ENCODE results near the gene CNN1.

Gene CNN1

DNA sequence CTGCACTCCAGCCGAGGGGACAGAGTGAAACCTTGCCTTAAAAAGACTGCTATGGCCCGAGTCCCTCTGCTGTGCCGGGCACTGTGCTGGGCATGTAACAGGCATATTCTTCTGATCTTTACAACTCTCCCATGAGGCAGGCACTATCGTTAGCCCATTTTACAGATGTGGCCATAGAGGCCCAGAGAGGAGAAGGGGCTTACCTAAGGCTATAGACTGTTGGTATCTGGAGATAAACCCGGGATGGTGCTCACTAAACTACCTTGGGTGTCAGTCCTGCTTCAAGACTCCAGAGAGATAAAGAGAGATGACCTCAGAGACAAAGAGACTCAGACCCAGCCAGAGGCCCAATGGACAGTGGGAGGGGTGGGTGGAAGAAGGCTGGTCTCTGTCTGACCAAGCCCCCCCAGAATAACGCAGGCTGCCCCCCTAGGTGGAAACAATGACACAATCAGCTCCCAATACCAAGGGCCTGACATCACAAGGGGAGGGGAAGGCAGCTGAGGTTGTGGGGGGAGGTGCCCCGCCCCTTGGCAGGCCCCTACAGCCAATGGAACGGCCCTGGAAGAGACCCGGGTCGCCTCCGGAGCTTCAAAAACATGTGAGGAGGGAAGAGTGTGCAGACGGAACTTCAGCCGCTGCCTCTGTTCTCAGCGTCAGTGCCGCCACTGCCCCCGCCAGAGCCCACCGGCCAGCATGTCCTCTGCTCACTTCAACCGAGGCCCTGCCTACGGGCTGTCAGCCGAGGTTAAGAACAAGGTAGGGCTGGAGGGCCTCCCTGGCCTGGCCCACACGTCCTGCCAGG is at the start of gene CNN1:
Gene CNN1, plus strand, starts transcription at position 620 of the 805 bp plus-strand sequence. Its CDS starts 77 bp downstream, at position 697.
- ATAC-seq (no peak), DNase-seq (no peak)
- Mint-ChIP-seq H3K27me3 (peaks cover 30% of the 10 kb centered on the region), H3K9me3 (no peaks in the 10 kb centered on the region), H3K27ac (no peak within 1 kb of the TSS), H3K4me3 (no peak within 1 kb of the TSS), H3K36me3 (ENCODE audit: low read depth) (no peaks in the 10 kb centered on the region), H3K4me1 (peaks cover 13% of the 10 kb centered on the region)

DNA sequence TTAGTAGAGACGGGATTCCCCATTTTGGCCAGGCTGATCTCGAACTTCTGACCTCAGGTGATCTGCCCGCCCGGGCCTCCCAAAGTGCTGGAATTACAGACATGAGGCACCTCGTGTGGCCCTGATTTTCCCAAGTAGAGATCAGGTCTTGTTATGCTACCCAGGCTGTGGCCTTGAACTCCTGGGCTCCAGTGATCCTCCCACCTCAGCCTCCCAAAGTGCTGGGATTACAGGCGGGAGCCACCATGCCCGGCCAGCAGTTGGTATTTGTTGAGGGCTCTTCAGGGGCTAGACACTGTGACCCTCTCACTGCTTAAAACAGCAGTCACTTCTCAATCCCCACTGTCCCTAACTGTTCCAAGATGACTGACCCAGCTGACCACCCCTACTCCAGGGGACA is 49.3 kb upstream of the CNN1 start:
- Mint-ChIP-seq H3K4me3 (no peak overlapping the region), H3K27ac (no peak overlapping the region), H3K4me1 (no peaks in the 10 kb centered on the region), H3K27me3 (no peaks in the 10 kb centered on the region), H3K9me3 (no peaks in the 10 kb centered on the region), H3K36me3 (ENCODE audit: low read depth) (peaks cover 12% of the 10 kb centered on the region)
- DNase-seq (no peak), ATAC-seq (no peak)

DNA sequence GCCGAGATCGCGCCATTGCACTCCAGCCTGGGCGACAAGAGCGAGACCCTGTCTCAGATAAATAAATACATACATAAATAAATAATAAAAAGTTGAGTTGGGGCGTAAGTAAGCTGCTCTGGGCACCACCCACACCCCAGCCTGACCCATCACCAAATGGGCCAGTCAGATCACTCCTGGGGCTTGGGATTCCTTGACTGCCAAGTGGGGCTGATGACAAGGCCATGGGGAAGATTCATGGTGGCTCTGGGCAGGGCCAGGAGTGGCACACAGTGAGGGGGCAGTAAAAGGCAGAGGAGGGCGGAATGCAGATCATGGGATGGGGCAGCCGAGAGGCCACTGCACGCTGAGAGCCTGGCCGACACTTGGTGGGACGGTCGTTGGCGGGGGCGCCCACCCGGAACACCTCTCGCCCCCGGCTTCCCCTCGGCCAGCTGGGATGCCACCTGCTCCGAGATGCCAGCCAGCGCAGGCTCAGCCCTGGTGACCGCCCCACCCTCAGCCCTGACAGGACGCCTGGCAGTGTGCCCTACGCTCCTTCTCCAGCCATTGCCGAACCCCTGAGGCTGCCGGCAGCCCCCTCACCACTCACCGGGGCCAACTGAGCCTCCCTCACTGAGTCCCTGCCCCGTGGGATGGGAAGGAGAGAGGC is 43.9 kb upstream of the CNN1 start:
- ATAC-seq (no peak), DNase-seq (no peak)
- Mint-ChIP-seq H3K9me3 (no peaks in the 10 kb centered on the region), H3K4me1 (no peaks in the 10 kb centered on the region), H3K4me3 (no peak overlapping the region), H3K27ac (no peak overlapping the region), H3K36me3 (ENCODE audit: low read depth) (peaks cover 14% of the 10 kb centered on the region), H3K27me3 (no peaks in the 10 kb centered on the region)

DNA sequence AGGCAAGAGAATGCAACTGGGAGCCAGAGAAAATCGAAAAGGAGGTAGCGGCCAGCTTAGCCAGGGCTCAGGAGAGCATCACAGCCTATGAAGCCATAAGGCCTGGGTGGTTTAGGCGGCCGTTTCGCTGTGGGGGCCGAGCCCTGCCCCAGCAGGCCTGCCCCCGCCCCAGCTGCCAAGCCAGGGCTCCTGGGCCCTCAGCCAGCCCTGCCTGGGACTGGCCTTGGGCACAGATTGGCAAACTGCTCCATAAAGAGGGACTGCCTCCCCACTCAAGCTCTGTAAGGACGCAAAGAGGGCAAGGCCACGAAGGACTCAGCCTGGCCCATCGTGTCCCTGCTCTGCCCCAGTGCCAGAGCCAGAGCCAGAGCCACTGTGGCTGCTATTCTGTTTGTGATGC is 43.2 kb upstream of the CNN1 start:
- H3K27ac Mint-ChIP-seq, result no peak overlapping the region
- no peak overlapping the region for H3K4me3 Mint-ChIP-seq
- no peaks in the 10 kb centered on the region for H3K9me3 Mint-ChIP-seq
- peaks cover 13% of the 10 kb centered on the region for H3K36me3 Mint-ChIP-seq (ENCODE audit: low read depth)
- no peaks in the 10 kb centered on the region for H3K27me3 Mint-ChIP-seq
- no peaks in the 10 kb centered on the region for H3K4me1 Mint-ChIP-seq
- ATAC-seq (no peak), DNase-seq (no peak)

DNA sequence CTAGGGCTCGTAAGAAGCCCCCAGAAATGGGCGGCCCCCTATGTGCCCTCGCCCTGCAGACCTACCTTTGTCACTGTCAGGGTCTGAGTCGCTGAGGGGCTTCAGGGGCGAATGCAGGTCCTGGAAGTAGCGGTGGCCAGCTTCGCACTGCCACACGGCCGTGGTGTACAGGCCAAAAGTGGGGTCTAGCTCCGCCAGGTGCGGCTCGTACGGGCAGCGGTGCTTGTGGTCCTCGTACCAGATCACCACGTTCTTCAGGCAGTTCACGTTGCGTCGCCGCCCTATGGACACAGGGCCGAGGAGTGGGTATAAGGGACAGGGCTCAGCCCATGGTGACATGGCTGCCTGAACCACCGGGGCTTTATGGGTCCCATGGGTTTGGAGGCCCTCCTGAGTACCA is 42.8 kb upstream of the CNN1 start:
- Mint-ChIP-seq H3K27me3 (no peaks in the 10 kb centered on the region), H3K36me3 (ENCODE audit: low read depth) (peaks cover 9% of the 10 kb centered on the region), H3K27ac (no peak overlapping the region), H3K4me1 (no peaks in the 10 kb centered on the region), H3K4me3 (no peak overlapping the region), H3K9me3 (no peaks in the 10 kb centered on the region)
- no peak for DNase-seq
- no peak for ATAC-seq

DNA sequence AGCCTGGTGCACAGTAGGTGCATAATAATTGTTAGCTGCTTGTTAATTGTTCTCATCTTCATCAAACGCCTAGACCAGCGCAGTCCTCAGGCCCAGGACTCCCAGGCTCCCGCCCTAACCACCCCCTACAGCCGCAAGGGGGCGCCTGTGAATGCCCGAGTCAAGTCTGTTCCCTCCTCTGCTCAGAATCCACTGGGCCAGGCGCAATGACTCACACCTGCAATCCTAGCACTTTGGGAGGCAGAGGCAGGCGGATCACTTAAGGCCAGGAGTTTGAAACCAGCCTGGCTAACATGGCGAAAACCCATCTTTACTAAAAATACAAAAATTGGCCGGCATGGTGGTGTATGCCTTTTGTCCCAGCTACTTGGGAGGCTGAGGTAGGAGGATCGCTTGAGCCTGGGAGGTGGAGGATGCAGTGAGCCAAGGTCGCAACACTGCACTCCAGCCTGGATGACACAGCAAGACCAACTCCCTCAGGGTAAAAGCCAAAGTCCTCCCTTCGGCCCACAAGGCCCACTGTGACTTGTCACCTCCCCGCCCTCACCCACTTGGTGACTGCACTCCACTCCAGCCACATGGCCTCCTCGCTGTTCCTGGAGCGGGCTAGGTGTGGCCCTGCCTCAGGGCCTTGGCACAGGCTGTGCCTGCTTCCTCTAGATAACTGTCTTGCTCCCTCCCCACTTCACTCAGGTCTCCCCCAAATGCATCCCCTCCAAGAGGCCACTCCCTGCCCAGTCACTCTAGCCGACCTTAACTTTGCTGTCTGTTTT is 42.1 kb upstream of the CNN1 start:
- peak; percentile 77 for ATAC-seq
- H3K4me3 Mint-ChIP-seq, result no peak overlapping the region
- no peaks in the 10 kb centered on the region for H3K27me3 Mint-ChIP-seq
- peaks cover 8% of the 10 kb centered on the region for H3K36me3 Mint-ChIP-seq (ENCODE audit: low read depth)
- H3K27ac Mint-ChIP-seq, result no peak overlapping the region
- no peaks in the 10 kb centered on the region for H3K4me1 Mint-ChIP-seq
- peak; percentile 75 for DNase-seq
- H3K9me3 Mint-ChIP-seq, result no peaks in the 10 kb centered on the region

DNA sequence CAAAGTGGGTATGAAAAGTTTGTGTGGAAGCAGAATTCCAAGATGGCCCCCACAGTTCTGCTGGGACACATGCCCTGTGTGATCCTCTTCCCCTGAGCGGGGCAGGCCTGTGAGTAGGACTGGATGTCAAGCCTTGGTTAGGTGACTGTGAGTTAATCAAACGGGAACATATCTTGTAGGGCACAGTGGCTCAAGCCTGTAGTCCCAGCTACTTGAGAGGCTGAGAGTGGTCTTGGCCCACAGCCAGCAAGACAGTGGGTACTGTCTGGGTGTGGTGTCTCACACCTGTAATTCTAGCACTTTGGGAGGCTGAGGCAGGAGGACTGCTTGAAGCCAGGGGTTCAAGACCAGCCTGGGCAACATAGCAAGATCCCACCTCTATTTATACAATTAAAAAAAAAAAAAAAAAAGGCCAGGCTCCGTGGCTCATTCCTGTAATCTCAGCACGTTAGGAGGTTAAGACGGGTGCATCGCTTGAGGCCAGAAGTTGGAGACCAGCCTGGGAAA is 39.4 kb upstream of the CNN1 start:
- ATAC-seq (no peak), DNase-seq (no peak)
- H3K4me3 Mint-ChIP-seq, result no peak overlapping the region
- peaks cover under 1% of the 10 kb centered on the region for H3K4me1 Mint-ChIP-seq
- no peaks in the 10 kb centered on the region for H3K27me3 Mint-ChIP-seq
- H3K9me3 Mint-ChIP-seq, result no peaks in the 10 kb centered on the region
- peaks cover 8% of the 10 kb centered on the region for H3K36me3 Mint-ChIP-seq (ENCODE audit: low read depth)
- H3K27ac Mint-ChIP-seq, result no peak overlapping the region

DNA sequence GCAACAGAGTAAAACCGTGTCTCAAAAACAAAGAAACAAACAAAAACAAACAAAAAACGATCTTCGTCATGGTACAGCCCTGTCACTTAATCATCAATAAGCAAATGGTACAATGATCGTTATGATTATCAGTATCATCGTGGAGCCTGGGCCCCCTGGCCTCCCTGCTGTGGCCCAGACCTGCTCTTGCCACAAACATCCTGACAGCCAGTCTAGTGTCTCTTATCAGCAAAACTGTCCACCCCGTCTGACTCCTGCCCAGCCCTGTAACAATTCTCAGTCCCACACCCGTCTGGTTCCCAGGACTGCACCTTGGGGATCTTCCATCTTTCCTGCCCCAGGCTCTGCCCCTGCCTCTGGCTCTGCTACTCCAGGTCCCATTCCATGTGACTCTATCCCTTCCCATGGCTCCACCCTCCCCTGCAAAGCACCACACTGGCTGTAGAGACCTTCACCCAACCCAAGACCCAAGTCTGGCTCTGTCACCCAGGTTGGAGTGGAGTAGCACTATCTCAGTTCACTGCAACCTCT is 38.7 kb upstream of the CNN1 start:
- no peak overlapping the region for H3K27ac Mint-ChIP-seq

DNA sequence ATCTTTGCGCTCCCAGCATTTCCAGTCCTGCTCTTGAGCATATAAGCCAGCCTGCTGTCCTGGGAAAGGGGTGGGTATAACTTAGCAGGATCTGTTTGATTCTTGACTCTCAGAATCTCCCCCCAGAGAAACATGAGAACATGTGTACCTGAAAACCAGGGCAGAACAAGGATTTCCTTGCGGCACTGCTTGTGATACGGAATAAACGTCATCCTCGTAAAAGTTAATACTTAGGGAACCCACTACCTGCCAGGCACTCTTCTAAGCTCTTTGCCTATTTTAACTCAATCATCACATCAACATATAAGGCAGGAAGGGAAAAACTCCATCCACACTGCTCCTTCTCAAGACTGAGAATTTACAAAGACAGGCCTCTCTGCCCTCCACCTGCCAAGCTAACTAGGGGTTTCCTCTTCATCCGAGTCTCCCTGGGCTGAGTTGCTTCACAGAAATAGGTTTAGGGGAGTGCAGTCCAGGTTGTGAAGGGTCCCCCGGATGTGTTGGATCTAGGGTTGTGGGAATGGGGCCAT is 34.1 kb upstream of the CNN1 start:
- Mint-ChIP-seq H3K36me3 (ENCODE audit: low read depth) (peaks cover 6% of the 10 kb centered on the region), H3K27ac (peak overlapping the region; percentile 64), H3K4me3 (peak overlapping the region; percentile 84), H3K9me3 (no peaks in the 10 kb centered on the region), H3K27me3 (no peaks in the 10 kb centered on the region), H3K4me1 (peaks cover 17% of the 10 kb centered on the region)
- ATAC-seq (no peak), DNase-seq (no peak)

More for the DNA sequence above, 38.7 kb upstream of the CNN1 start:
- no peaks in the 10 kb centered on the region for H3K27me3 Mint-ChIP-seq
- ATAC-seq (no peak), DNase-seq (no peak)
- H3K9me3 Mint-ChIP-seq, result no peaks in the 10 kb centered on the region
- H3K4me1 Mint-ChIP-seq, result peaks cover 7% of the 10 kb centered on the region
- peaks cover 6% of the 10 kb centered on the region for H3K36me3 Mint-ChIP-seq (ENCODE audit: low read depth)
- H3K4me3 Mint-ChIP-seq, result no peak overlapping the region

DNA sequence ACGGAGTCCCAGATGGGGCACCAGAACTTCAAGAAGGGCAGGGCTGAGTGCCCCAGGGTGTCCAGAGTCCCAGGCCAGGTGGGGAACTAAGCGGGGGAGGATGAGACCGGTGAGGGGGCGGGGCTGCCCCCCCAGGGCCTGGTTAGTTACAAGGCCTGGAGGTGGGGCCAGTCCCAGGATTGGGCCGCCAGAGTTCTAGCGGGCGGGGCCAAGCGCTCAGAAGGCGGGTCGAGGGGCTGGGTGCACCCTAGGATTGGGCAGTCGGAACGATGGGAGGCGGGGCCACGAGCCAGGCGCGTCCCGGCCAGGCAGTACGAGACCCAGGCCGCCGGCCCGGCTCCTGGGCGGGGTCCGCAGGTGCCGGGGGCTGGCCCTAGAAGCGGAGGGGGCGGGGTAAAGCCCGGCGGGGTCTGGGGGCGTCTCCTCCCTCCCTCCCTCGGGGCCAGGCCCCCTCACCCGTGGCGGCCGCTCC is 33.6 kb upstream of the CNN1 start:
- Mint-ChIP-seq H3K36me3 (ENCODE audit: low read depth) (peaks cover 6% of the 10 kb centered on the region), H3K27me3 (no peaks in the 10 kb centered on the region), H3K4me1 (peaks cover 17% of the 10 kb centered on the region)

DNA sequence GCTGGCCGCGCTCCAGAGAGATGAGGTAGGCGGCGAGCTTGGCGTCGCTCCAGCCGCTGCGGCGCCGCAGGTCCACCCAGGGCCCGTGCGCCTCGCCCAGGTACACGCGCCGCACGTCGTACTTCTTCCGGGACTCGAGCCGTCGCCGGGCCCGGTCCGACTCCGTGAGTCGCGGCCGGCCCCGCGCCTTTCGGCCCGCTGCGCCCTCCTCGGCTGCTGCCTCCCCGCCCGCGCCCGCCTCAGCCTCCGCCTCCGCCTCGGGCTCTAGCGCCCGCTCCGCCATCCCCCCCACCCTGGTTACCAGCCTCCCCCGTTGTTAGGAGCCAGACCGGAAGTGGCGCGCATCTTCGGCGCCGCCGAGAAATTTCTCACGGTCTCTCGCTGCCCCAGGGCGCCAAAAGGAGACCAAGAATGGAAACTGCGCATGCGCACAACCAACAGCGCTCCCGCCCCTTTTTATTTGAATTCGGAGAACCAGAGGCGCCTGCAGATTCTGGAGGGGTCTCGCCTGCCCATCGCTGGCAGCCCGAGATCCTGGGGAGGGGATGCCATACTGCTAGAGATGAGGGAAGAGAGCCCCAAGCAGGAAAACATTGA is 33.0 kb upstream of the CNN1 start, which contains the start of gene ZNF653:
Gene ZNF653, minus strand, starts transcription at position 336 of the 597 bp plus-strand sequence. Its CDS starts 53 bp downstream, at position 283.
- H3K9me3 Mint-ChIP-seq, result no peaks in the 10 kb centered on the region
- peaks cover 17% of the 10 kb centered on the region for H3K4me1 Mint-ChIP-seq
- H3K27me3 Mint-ChIP-seq, result no peaks in the 10 kb centered on the region
- H3K4me3 Mint-ChIP-seq, result peak within 1 kb of the TSS; percentile 84
- DNase-seq (peak; percentile 95), ATAC-seq (peak; percentile 58)
- H3K36me3 Mint-ChIP-seq (ENCODE audit: low read depth), result peaks cover 6% of the 10 kb centered on the region
- peak within 1 kb of the TSS; percentile 95 for H3K27ac Mint-ChIP-seq

More for the DNA sequence above, 33.6 kb upstream of the CNN1 start:
- ATAC-seq (peak; percentile 94), DNase-seq (peak; percentile 98)
- Mint-ChIP-seq H3K9me3 (no peaks in the 10 kb centered on the region), H3K27ac (peak overlapping the region; percentile 64), H3K4me3 (peak overlapping the region; percentile 84)

DNA sequence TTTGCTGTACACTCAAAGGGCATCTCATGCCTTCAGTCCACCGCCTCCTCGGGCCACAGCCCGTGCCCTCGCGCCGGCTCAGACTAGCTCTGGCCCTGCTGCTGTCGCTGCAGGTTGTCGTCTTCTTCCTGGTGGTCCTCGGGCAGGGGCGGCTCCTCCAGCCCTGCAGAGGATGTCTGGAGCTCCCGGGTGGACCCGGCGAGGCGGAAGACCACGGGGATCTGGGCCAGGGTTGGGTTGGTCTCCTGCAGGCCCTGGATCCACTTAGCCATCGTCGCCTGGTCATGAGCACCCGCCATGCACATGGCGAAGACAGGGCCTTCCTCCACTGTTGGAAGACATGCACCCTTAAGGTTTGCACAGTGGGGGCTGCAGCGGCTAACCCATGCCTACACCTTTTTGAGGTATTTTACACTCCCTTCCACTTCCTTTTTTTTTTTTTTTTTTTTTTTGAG is 32.5 kb upstream of the CNN1 start:
- DNase-seq (no peak), ATAC-seq (peak; percentile 21)
- Mint-ChIP-seq H3K9me3 (no peaks in the 10 kb centered on the region), H3K4me1 (peaks cover 17% of the 10 kb centered on the region), H3K27me3 (no peaks in the 10 kb centered on the region), H3K36me3 (ENCODE audit: low read depth) (peaks cover 8% of the 10 kb centered on the region), H3K4me3 (peak overlapping the region; percentile 84), H3K27ac (peak overlapping the region; percentile 95)

DNA sequence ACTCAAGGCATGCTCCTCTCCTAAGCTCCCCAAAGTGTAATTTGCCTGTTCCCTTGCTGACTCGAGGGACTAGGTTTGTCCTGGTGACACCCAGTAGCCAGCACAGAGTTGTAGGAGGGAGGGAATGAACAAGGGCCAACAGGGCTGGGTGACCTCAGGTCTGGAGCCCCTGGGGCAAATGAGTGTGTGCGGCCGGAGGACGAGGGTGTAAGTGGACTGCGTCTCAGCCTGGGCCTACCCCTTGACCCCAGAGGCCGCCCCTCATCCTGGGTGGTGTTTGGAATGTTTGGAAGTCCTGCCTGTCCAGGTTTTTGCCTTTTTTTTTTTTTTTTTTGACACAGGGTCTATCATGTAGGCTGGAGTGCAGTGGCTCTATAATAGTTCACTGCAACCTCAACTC is 31.7 kb upstream of the CNN1 start:
- Mint-ChIP-seq H3K27me3 (no peaks in the 10 kb centered on the region), H3K27ac (peak overlapping the region; percentile 95), H3K36me3 (ENCODE audit: low read depth) (peaks cover 11% of the 10 kb centered on the region), H3K4me3 (peak overlapping the region; percentile 84), H3K9me3 (no peaks in the 10 kb centered on the region), H3K4me1 (peaks cover 17% of the 10 kb centered on the region)
- ATAC-seq (no peak), DNase-seq (no peak)

All from activated naive CD8-positive, alpha-beta T cell treated with anti-CD3 and anti-CD28 coated beads, Interleukin-2, amount 50 U/mL, for 24 hours (primary cell).